Measurements from ENCODE around the gene TOX2. TPM values are rescaled to one million over a fixed set of nuclear protein-coding genes. Genes with fewer than 3 reads are reported as not detected.

Gene TOX2
- total RNA-seq, 2 donors from 2014 or later = 0.73 to 1.6 TPM

GRCh38 chr20:44093249-44093582 is 178.6 kb downstream of the TOX2 start:
- DNase-seq (no peak), ATAC-seq (no peak)
- intact Hi-C loops (cut with DNase I) = no loop called here

- DNase-seq (no peak), ATAC-seq (no peak)
- intact Hi-C loops (cut with DNase I) = no loop called here
These were observed 181.2 kb downstream of the TOX2 start for GRCh38 chr20:44095831-44096230.

- intact Hi-C loops (cut with DNase I) = no loop called here
- ATAC-seq = peak in 1 of 2 donors; percentile 17
- DNase-seq = no peak
These were observed 183.0 kb downstream of the TOX2 start for GRCh38 chr20:44097521-44098255.

- intact Hi-C loops (cut with DNase I) = no loop called here
- DNase-seq (no peak), ATAC-seq (no peak)
These were observed 183.6 kb downstream of the TOX2 start for GRCh38 chr20:44098256-44098630.

GRCh38 chr20:44098657-44099056 is 184.0 kb downstream of the TOX2 start:
- no peak for DNase-seq
- no peak for ATAC-seq
- intact Hi-C loops (cut with DNase I) = no loop called here

GRCh38 chr20:44099832-44100231 is 185.2 kb downstream of the TOX2 start:
- intact Hi-C loops (cut with DNase I) = no loop called here
- no peak for ATAC-seq
- DNase-seq = no peak

GRCh38 chr20:44102582-44102981 is 187.9 kb downstream of the TOX2 start:
- intact Hi-C loops (cut with DNase I) = no loop called here

GRCh38 chr20:44104798-44105517 is 190.3 kb downstream of the TOX2 start:
- intact Hi-C loops (cut with DNase I) = no loop called here
- ATAC-seq (peak; percentile 70 to 73), DNase-seq (no peak)

More at GRCh38 chr20:44102582-44102981, 187.9 kb downstream of the TOX2 start:
- no peak for DNase-seq
- ATAC-seq = no peak

GRCh38 chr20:44106615-44107014 is 192.0 kb downstream of the TOX2 start:
- DNase-seq = no peak
- no peak for ATAC-seq
- intact Hi-C loops (cut with DNase I) = no loop called here

GRCh38 chr20:44109951-44110361 is 195.3 kb downstream of the TOX2 start:
- DNase-seq = no peak
- peak; percentile 17 to 31 for ATAC-seq
- intact Hi-C loops (cut with DNase I) = no loop called here

GRCh38 chr20:44110816-44111568 is 196.3 kb downstream of the TOX2 start:
- no peak for ATAC-seq
- intact Hi-C loops (cut with DNase I) = no loop called here
- DNase-seq = no peak

GRCh38 chr20:44111712-44112335 is 197.2 kb downstream of the TOX2 start:
- no peak for DNase-seq
- intact Hi-C loops (cut with DNase I) = no loop called here
- ATAC-seq = no peak

- intact Hi-C loops (cut with DNase I) = no loop called here
- no peak for DNase-seq
- ATAC-seq = no peak
These were observed 197.8 kb downstream of the TOX2 start for GRCh38 chr20:44112456-44112855.

- ATAC-seq (no peak), DNase-seq (no peak)
- intact Hi-C loops (cut with DNase I) = no loop called here
These were observed 198.4 kb downstream of the TOX2 start for GRCh38 chr20:44112889-44113617.

- DNase-seq (no peak), ATAC-seq (no peak)
- intact Hi-C loops (cut with DNase I) = no loop called here
These were observed 199.1 kb downstream of the TOX2 start for GRCh38 chr20:44113618-44114376.

GRCh38 chr20:44115181-44115580 is 200.5 kb downstream of the TOX2 start:
- ATAC-seq (no peak), DNase-seq (no peak)
- intact Hi-C loops (cut with DNase I) = loop anchor here in 1 of 2 donors (5.0 kb wide), 1 partner anchor 72 kb away; the partner anchor contains the start of gene JPH2

GRCh38 chr20:44115762-44116644 is 201.4 kb downstream of the TOX2 start:
- intact Hi-C loops (cut with DNase I) = loop anchor here (2.0 to 5.0 kb wide), 2 partner anchors 71 to 73 kb away; partner anchors contain the start of gene JPH2 (in 1 of the 2)

More at GRCh38 chr20:44115762-44116644, 201.4 kb downstream of the TOX2 start:
- ATAC-seq (peak in 1 of 2 donors; percentile 10), DNase-seq (no peak)
